Cardiac fibroblast (primary cell): ENCODE results near the gene TUBB2A.
"Not testable (repeated sequence)": the region's sequence is repeated elsewhere in the genome, so short reads cannot be mapped to it uniquely, and the experiment has no call there.

Experiments used
- DNase-seq, 2 donors: peaks; one replicate each; pipeline versions ENCODE4 v3.0.0 to v3.0.0-alpha.2; 2010; ENCODE audit warnings: low read depth in 2 of 2
- H3K4me3 ChIP-seq, 2 donors: replicated peaks in 1 of 2; 1 replicate in 1 of 2; 2 replicates in 1 of 2; pipeline ENCODE4 v1.5.1; 2011; ENCODE audit warnings: low read depth in 2 of 2, low read length in 2 of 2, mild to moderate bottlenecking in 2 of 2, moderate library complexity in 1 of 2
- CTCF ChIP-seq: IDR thresholded peaks from one replicate; pipeline ENCODE4 v1.5.1; 2011; ENCODE audit warnings: low read depth, mild to moderate bottlenecking, low read length, inconsistent platforms

Gene TUBB2A

GRCh38 chr6:3181105-3181504 lies 23.8 kb upstream of the TUBB2A start:
- no peak overlapping the region for H3K4me3 ChIP-seq
- DNase-seq: no peak
- no peak for TF ChIP-seq CTCF

DNA sequence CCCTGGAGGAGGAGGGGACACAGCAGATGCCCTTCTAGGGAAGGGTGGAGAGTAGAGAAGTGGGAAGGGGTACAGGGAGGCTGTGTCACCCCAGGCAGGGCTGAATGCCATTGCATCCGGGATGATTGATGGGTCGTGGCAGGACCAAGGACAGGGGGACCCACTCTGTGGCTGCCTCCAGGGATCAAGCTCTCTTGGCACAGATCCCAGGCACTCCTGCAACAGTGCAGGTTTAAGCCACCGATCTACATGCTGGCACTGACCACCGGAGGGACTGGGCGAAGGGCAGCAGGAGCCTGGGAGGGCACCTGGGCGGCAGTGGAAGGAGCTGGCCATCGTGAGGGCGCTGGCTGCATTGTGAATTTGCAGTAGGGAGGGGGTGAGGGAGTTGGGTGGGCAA lies 22.6 kb upstream of the TUBB2A start:
- H3K4me3 ChIP-seq: peak overlapping the region in 1 of 2 donors; percentile 41
- DNase-seq: not testable (repeated sequence)

GRCh38 chr6:3178666-3179065 lies 21.3 kb upstream of the TUBB2A start:
- H3K4me3 ChIP-seq: not testable (repeated sequence)

DNA sequence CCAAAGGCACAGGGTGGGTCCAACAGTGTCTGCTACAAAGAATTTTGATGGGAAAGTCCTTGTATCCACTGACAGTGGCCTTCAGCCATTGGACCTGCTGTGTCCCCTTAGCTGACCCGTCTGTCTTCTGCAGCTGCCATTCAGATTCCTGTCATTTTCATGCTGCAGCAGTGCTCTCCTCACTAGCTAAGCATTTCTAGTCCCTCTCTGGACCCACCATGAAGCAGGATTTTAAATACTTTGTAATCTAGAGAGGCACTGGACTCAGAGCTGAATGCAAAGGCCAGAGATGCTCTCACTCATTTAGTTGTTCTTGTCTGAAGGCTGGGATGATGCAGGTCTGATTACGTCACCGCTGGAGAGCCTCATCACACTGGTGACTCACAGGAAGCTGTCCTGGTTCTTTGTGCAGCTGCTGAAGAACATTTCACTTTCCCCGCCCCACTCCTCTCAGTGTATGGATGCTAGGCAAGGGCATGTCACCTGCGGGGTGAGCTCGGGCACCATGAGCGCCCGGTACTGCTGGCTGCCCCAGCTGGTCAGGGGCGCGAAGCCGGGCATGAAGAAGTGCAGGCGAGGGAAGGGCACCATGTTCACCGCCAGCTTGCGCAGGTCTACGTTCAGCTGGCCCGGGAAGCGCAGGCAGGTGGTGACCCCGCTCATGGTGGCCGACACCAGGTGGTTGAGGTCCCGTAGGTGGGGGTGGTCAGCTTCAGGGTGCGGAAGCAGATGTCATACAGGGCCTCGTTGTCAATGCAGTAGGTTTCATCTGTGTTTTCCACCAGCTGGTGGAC lies 19.4 kb upstream of the TUBB2A start:
- DNase-seq: peak; percentile 88 to 96
- TF ChIP-seq CTCF: no peak
- no peak overlapping the region for H3K4me3 ChIP-seq

More at GRCh38 chr6:3178666-3179065, 21.3 kb upstream of the TUBB2A start:
- DNase-seq: not testable (repeated sequence)

DNA sequence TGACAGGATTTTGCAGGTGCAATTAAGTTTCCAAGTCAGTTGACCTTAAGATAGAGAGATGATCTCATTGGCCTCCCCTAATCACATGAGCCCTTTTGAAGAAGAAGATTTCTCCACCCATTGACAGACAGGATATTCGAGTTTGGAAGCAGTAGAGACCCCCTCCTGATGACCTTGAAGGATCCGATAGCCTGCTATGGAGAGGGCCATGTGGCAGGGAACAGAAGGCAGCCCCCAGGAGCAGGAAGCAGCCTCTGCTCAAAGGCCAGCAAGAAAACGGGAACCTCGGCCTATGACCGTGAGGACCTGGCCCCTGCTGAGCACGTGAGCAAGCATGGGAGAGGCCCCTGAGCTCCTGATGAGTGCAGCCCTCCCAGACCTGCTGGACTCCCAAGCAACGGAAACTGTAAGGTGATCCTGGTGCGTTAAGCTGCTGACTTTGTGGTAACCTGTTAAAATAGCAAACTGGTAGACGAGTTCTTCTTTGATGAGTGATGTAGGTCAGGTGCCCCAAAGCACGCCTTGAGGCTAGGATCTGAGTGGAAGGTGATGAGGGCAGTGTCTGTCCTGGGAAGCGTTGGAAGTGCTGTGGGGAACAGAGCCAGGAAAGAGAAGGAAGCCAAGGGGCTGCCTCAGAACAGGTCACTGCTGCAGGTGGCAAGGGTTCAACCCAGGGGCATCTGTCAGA lies 18.5 kb upstream of the TUBB2A start:
- no peak overlapping the region for H3K4me3 ChIP-seq
- no peak for DNase-seq
- TF ChIP-seq CTCF: no peak

- not testable (repeated sequence) for DNase-seq, H3K4me3 ChIP-seq
These were observed 16.3 kb upstream of the TUBB2A start for GRCh38 chr6:3173636-3174089.

DNA sequence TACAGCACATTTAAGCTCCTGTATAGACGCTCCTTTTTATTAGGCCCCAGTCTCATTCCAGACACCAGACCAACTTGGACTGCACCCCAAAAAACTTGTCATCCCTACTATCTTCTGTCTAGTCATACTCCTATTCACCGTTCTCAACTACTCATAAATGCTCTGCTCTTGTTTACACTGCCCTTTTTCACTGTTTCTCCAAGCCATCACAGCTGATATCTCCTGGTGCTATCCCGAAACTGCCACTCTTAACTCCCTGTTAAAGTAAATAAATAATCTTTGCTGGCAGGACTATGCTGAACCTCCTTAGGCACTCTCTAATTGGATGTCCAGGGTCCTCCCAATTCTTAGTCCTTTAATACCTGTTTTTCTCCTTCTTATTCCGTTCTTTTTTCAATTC lies 15.4 kb upstream of the TUBB2A start:
- not testable (repeated sequence) for H3K4me3 ChIP-seq, DNase-seq

DNA sequence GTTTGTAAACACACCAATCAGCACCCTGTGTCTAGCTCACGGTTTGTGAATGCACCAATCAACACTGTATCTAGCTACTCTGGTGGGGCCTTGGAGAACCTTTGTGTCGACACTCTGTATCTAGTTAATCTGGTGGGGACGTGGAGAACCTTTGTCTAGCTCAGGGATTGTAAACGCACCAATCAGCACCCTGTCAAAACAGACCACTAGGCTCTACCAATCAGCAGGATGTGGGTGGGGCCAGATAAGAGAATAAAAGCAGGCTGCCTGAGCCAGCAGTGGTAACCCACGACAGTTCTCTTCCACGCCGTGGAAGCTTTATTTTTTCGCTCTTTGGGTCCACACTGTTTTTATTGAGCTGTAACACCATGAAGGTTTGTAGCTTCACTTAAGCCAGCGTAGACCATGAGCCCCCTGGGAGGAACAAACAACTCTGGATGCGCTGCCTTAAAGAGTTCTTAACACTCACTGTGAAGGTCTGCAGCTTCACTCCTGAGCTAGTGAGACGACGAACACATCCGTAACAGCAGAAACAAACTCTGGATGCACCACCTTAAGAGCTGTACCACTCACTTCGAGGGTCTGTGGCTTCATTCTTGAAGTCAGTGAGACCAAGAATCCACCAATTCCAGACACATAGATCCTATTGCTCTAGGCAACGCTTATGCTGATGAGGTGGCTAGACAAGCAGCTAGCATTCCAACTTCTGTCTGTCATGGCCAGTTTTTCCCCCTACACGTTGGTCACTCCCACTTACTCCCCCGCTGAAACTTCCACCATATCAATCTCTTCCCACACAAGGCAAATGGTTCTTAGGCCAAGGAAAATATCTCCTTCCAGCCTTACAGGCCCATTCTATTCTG lies 14.2 kb upstream of the TUBB2A start:
- peak; percentile 72 to 86 for DNase-seq
- not testable (repeated sequence) for H3K4me3 ChIP-seq

- not testable (repeated sequence) for H3K4me3 ChIP-seq, DNase-seq
These were observed 13.3 kb upstream of the TUBB2A start for GRCh38 chr6:3170676-3171075.

DNA sequence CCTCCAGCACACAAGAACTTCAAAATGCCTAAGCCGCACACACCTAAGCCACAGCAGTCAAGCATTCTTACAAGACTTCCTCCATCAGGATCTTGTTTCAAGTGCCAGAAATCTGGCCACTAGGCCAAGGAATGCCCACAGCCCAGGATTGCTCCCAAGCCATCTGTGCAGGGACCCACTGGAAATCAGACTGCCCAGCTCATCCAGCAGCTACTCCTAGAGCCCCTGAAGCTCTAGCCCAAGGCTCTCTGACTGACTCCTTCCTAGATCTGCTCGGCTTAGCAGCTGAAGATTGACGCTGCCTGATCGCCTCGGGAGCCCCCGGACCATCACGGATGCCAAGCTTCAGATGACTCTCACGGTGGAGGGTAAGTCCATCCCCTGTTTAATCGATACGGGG lies 10.7 kb upstream of the TUBB2A start:
- H3K4me3 ChIP-seq, DNase-seq: not testable (repeated sequence)

GRCh38 chr6:3166535-3167225 lies 9.3 kb upstream of the TUBB2A start:
- not testable (repeated sequence) for H3K4me3 ChIP-seq, DNase-seq
